ENCODE results near the gene CDHR2. TPM values are rescaled to one million over a fixed set of nuclear protein-coding genes. Genes with fewer than 3 reads are reported as not detected.

CDHR2 gene
- total RNA-seq, 6 experiments from 2014 or later: not detected

DNA sequence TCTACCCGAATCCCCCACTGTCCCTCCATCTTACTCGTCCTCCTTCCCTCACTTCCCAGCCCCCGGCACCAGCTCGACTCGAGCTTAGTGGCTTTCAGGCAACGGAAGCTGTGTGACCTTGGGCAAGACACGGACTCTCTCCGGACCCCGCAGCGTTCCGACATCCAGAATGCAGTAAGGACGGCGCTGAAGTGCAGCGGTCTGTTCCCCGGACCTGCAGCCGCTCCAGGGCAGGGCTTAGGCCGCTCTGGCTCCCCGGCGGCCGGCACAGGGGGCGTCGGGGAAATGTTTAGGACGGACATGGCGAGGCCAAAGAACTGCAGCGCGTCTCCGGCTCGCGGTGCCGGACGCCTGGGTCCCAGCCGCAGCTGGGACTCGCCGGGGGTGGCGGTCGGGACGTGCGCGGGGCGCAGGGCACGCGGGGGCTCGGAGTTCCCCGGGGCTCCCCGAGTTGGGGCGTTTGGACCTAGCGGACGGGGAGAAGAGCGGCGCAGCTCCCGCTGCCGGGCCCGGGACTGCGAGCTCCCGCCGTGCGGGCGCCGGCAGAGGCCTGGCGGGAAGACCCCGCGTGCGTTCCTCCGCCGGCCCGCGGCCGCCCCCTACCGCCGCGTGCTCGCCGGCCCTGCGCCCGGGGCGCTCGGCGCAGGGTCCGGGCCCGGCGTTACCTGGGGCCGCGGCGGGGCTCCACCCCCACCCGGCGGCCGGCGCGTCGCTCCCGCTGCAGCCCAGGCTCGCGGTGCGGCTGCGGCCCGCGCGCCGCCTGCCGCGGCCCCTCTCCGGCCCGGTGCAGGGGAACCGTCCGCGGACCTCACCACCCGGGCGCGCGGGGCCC is 6.3 kb upstream of the CDHR2 start:
- peaks cover 21% of the 10 kb centered on the region for H3K4me1 Mint-ChIP-seq (ENCODE audit: low read depth)
- peaks cover 9% of the 10 kb centered on the region for H3K27me3 Mint-ChIP-seq (ENCODE audit: insufficient read depth)
- H3K36me3 Mint-ChIP-seq (ENCODE audit: low read depth): no peaks in the 10 kb centered on the region
- H3K27ac Mint-ChIP-seq: no peak overlapping the region
- DNase-seq: no peak
- peak; percentile 17; the same call in 1 of the 2 replicates for TF ChIP-seq CTCF (IDR thresholded peaks at IDR 0.05)
- H3K9me3 Mint-ChIP-seq: no peaks in the 10 kb centered on the region
- peak overlapping the region; percentile 57 for H3K4me3 Mint-ChIP-seq

DNA sequence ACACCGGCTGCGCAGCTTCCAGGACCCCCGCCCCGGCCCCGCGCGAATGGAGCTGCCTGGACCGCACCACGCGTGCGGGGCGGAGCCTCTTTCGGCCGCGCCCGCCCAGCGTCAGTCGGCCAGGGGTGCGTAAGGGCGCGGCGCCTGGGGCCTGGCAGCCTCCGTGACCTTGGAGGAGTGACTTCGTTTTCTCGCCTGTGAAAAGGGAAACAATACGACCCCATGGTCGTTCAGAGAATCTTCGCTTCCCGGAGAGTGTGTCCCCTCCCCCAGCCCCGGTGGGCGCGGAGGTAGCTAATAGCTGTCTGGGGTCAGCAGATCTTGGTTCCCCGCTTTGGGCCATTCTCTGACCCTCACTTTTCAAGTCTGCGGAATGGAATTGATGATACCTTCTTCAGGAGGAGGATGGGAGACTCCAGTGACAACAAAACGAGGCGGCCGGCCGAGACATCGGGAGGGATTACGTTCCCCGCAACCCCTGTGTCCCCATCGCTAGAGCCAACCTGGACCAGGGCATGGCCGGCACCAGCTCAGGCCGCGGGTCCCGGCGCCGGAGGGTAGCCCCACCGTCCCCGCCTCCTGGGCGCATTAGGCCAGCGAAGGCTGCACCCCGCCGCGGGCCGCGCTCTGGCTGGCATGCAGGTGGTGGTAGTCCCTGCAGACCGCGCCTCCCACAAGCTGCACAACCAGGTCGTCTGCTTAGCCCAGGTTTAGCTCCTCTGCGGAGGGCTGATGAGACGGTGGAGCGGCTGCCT is 5.5 kb upstream of the CDHR2 start:
- H3K27me3 Mint-ChIP-seq (ENCODE audit: insufficient read depth): peaks cover 13% of the 10 kb centered on the region
- H3K36me3 Mint-ChIP-seq (ENCODE audit: low read depth): no peaks in the 10 kb centered on the region
- H3K27ac Mint-ChIP-seq: 0 out of 2 replicates have a peak overlapping the region, but pooled peaks have one; percentile 21
- no peak for TF ChIP-seq CTCF (IDR thresholded peaks at IDR 0.05)
- DNase-seq: no peak
- peak overlapping the region; percentile 87 for H3K4me3 Mint-ChIP-seq
- peaks cover 14% of the 10 kb centered on the region for H3K4me1 Mint-ChIP-seq (ENCODE audit: low read depth)
- no peaks in the 10 kb centered on the region for H3K9me3 Mint-ChIP-seq

DNA sequence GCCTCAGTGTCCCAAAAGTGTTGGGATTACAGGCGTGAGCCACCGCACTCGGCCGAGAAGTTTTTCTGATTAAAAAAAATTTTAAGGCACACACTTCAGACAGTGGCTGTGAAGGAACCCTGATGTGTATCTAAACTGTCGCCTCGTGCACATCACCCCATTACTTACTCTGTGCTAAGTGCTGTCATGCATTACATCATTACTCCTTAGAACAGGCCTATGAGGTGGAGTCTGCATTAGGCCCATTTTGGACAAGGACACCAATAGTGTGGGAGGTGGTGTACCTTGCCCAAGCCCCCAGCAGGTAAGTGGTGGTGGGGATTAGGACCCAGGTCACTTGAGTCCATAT is 3.8 kb upstream of the CDHR2 start:
- TF ChIP-seq CTCF (IDR thresholded peaks at IDR 0.05): no peak
- no peaks in the 10 kb centered on the region for H3K36me3 Mint-ChIP-seq (ENCODE audit: low read depth)
- H3K4me3 Mint-ChIP-seq: no peak overlapping the region
- no peak for DNase-seq
- no peak overlapping the region for H3K27ac Mint-ChIP-seq
- H3K9me3 Mint-ChIP-seq: no peaks in the 10 kb centered on the region
- peaks cover 8% of the 10 kb centered on the region for H3K4me1 Mint-ChIP-seq (ENCODE audit: low read depth)
- peaks cover 13% of the 10 kb centered on the region; the same call in 1 of the 2 replicates for H3K27me3 Mint-ChIP-seq (ENCODE audit: insufficient read depth)

GRCh38 chr5:176545737-176546509 is 3.2 kb upstream of the CDHR2 start:
- DNase-seq: no peak
- H3K9me3 Mint-ChIP-seq: no peaks in the 10 kb centered on the region
- no peak overlapping the region for H3K27ac Mint-ChIP-seq
- no peak overlapping the region for H3K4me3 Mint-ChIP-seq
- H3K27me3 Mint-ChIP-seq (ENCODE audit: insufficient read depth): peaks cover 15% of the 10 kb centered on the region; the same call in 1 of the 2 replicates
- H3K36me3 Mint-ChIP-seq (ENCODE audit: low read depth): no peaks in the 10 kb centered on the region
- H3K4me1 Mint-ChIP-seq (ENCODE audit: low read depth): peaks cover 8% of the 10 kb centered on the region
- no peak for TF ChIP-seq CTCF (IDR thresholded peaks at IDR 0.05)

DNA sequence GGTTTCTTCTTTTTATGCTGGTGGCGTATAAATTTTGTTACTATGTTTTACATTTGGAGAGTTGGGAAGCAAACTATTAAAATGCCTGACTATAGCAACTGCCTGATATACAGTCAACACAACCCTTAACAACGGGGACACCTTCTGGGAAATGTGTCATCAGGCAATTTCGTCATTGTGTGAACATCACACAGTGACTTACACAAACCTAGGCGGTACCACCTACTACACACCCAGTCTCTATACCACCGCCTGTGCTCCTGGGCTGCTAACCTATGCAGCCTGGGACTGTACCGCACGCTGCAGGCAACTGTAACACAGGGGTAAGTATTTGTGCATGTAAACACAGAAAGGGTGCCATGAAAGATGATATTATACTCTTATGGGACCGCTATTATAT is 1.3 kb upstream of the CDHR2 start:
- H3K9me3 Mint-ChIP-seq: no peaks in the 10 kb centered on the region
- no peaks in the 10 kb centered on the region for H3K36me3 Mint-ChIP-seq (ENCODE audit: low read depth)
- no peak overlapping the region for H3K27ac Mint-ChIP-seq
- no peak overlapping the region for H3K4me3 Mint-ChIP-seq
- no peak for DNase-seq
- TF ChIP-seq CTCF (IDR thresholded peaks at IDR 0.05): no peak
- no peaks in the 10 kb centered on the region for H3K4me1 Mint-ChIP-seq (ENCODE audit: low read depth)
- H3K27me3 Mint-ChIP-seq (ENCODE audit: insufficient read depth): peaks cover 8% of the 10 kb centered on the region
